WTC11 (cell line): ENCODE measurements around the gene TCAF2.
"Not testable (repeated sequence)": the region's sequence is repeated elsewhere in the genome, so short reads cannot be mapped to it uniquely, and the experiment has no call there.

Experiments
- ERG ChIP-seq: fragments of 250-450 bp; sonication (Bioruptor Pico); IDR thresholded peaks from 2 replicates; pipeline ENCODE4 v1.8.0; 2021; ENCODE audit warnings: mild to moderate bottlenecking
- ESRRA ChIP-seq: sonication (generic); formaldehyde crosslinking; IDR thresholded peaks from 2 replicates; pipeline ENCODE4 v1.8.1; 2022; ENCODE audit warnings: mild to moderate bottlenecking, missing genetic modification reagents, borderline replicate concordance
- HMGA2 ChIP-seq: fragments of 250-450 bp; sonication (Bioruptor Pico); IDR thresholded peaks from 2 replicates; pipeline ENCODE4 v1.4.0; 2021; ENCODE audit warnings: mild to moderate bottlenecking, moderate library complexity
- MAX ChIP-seq: sonication (generic); formaldehyde crosslinking; IDR thresholded peaks from 2 replicates; pipeline ENCODE4 v1.8.0; 2022; ENCODE audit warnings: mild to moderate bottlenecking, missing genetic modification reagents
- RORB ChIP-seq: fragments of 250-450 bp; sonication (Bioruptor Pico); IDR thresholded peaks from 2 replicates; pipeline ENCODE4 v1.9.0; 2021; ENCODE audit warnings: mild to moderate bottlenecking
- SP1 ChIP-seq: sonication (generic); formaldehyde crosslinking; conservative IDR thresholded peaks from 2 replicates; pipeline ENCODE4 v1.8.1; 2022; ENCODE audit warnings: missing genetic modification reagents
- TEAD4 ChIP-seq: sonication (generic); formaldehyde crosslinking; IDR thresholded peaks from 2 replicates; pipeline ENCODE4 v1.8.0; 2022; ENCODE audit warnings: mild to moderate bottlenecking, missing genetic modification reagents
- TF ChIP-seq, protein P1 (sequence below): fragments of 200-600 bp; IDR thresholded peaks from 2 replicates; pipeline ENCODE4 v1.8.0; 2022; ENCODE audit warnings: antibody characterized with exemption
- TF ChIP-seq, protein P2 (sequence below): sonication (generic); formaldehyde crosslinking; IDR thresholded peaks from 2 replicates; pipeline ENCODE4 v1.8.1; 2022; ENCODE audit warnings: mild to moderate bottlenecking, moderate library complexity, missing genetic modification reagents
- TF ChIP-seq, protein P3 (sequence below): sonication (generic); formaldehyde crosslinking; IDR thresholded peaks from 2 replicates; pipeline ENCODE4 v1.8.0; 2022; ENCODE audit warnings: mild to moderate bottlenecking, missing genetic modification reagents
- TF ChIP-seq, protein P4 (sequence below): sonication (generic); formaldehyde crosslinking; conservative IDR thresholded peaks from 2 replicates; pipeline ENCODE4 v1.8.1; 2022; ENCODE audit warnings: mild to moderate bottlenecking, missing genetic modification reagents

GRCh38 chr7:143635364-143636240 lies 14.8 kb downstream of the TCAF2 start:
- TF ChIP-seq, protein P1, sequence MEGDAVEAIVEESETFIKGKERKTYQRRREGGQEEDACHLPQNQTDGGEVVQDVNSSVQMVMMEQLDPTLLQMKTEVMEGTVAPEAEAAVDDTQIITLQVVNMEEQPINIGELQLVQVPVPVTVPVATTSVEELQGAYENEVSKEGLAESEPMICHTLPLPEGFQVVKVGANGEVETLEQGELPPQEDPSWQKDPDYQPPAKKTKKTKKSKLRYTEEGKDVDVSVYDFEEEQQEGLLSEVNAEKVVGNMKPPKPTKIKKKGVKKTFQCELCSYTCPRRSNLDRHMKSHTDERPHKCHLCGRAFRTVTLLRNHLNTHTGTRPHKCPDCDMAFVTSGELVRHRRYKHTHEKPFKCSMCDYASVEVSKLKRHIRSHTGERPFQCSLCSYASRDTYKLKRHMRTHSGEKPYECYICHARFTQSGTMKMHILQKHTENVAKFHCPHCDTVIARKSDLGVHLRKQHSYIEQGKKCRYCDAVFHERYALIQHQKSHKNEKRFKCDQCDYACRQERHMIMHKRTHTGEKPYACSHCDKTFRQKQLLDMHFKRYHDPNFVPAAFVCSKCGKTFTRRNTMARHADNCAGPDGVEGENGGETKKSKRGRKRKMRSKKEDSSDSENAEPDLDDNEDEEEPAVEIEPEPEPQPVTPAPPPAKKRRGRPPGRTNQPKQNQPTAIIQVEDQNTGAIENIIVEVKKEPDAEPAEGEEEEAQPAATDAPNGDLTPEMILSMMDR = not testable (repeated sequence)
- TF ChIP-seq ESRRA, ERG, RORB, HMGA2, SP1, TEAD4, MAX (CRISPR knock-in tag): not testable (repeated sequence)
- TF ChIP-seq, protein P2, sequence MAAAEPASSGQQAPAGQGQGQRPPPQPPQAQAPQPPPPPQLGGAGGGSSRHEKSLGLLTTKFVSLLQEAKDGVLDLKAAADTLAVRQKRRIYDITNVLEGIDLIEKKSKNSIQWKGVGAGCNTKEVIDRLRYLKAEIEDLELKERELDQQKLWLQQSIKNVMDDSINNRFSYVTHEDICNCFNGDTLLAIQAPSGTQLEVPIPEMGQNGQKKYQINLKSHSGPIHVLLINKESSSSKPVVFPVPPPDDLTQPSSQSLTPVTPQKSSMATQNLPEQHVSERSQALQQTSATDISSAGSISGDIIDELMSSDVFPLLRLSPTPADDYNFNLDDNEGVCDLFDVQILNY (CRISPR knock-in tag) = not testable (repeated sequence)
- TF ChIP-seq, protein P3, sequence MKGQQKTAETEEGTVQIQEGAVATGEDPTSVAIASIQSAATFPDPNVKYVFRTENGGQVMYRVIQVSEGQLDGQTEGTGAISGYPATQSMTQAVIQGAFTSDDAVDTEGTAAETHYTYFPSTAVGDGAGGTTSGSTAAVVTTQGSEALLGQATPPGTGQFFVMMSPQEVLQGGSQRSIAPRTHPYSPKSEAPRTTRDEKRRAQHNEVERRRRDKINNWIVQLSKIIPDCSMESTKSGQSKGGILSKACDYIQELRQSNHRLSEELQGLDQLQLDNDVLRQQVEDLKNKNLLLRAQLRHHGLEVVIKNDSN (CRISPR knock-in tag) = not testable (repeated sequence)
- TF ChIP-seq, protein P4, sequence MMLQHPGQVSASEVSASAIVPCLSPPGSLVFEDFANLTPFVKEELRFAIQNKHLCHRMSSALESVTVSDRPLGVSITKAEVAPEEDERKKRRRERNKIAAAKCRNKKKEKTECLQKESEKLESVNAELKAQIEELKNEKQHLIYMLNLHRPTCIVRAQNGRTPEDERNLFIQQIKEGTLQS (CRISPR knock-in tag) = not testable (repeated sequence)
